ENCODE data around the gene BLVRA.
A peak's percentile ranks its signal among the peaks of the same experiment; 100 is the strongest.
"Not testable (repeated sequence)": the region's sequence is repeated elsewhere in the genome, so short reads cannot be mapped to it uniquely, and the experiment has no call there.

Gene BLVRA

GRCh38 chr7:43792471-43793150 is 34.1 kb downstream of the BLVRA start:
- no peak for DNase-seq
- no peaks in the 10 kb centered on the region for H3K27me3 ChIP-seq (replicated peaks; ENCODE audit: control insufficient read depth, insufficient read depth, low read length, poor library complexity, severe bottlenecking)
- no peak overlapping the region for H3K27ac ChIP-seq (ENCODE audit: insufficient read depth, low read length, poor library complexity, severe bottlenecking)
- no peaks in the 10 kb centered on the region for H3K4me1 ChIP-seq (ENCODE audit: control insufficient read depth, insufficient read depth, low read length, poor library complexity, severe bottlenecking)
- H3K4me3 ChIP-seq (ENCODE audit: insufficient read depth, low read depth, low read length, poor library complexity, severe bottlenecking): no peak overlapping the region
- H3K36me3 ChIP-seq (ENCODE audit: control insufficient read depth, insufficient read depth, low read length): peaks cover 21% of the 10 kb centered on the region
- no peaks in the 10 kb centered on the region for H3K9me3 ChIP-seq (ENCODE audit: control insufficient read depth, low read length)

- Histone ChIP-seq H3K4me3 (ENCODE audit: insufficient read depth, low read depth, low read length, poor library complexity, severe bottlenecking) (no peak overlapping the region), H3K36me3 (ENCODE audit: control insufficient read depth, insufficient read depth, low read length) (peaks cover 12% of the 10 kb centered on the region)
These were observed 41.1 kb downstream of the BLVRA start for GRCh38 chr7:43799605-43800004.

GRCh38 chr7:43803865-43804264 is 45.4 kb downstream of the BLVRA start:
- Histone ChIP-seq H3K4me1 (ENCODE audit: control insufficient read depth, insufficient read depth, low read length, poor library complexity, severe bottlenecking) (no peaks in the 10 kb centered on the region), H3K9me3 (ENCODE audit: control insufficient read depth, low read length) (no peaks in the 10 kb centered on the region), H3K36me3 (ENCODE audit: control insufficient read depth, insufficient read depth, low read length) (peaks cover 19% of the 10 kb centered on the region), H3K27ac (ENCODE audit: insufficient read depth, low read length, poor library complexity, severe bottlenecking) (no peak overlapping the region), H3K4me3 (ENCODE audit: insufficient read depth, low read depth, low read length, poor library complexity, severe bottlenecking) (no peak overlapping the region), H3K27me3 (replicated peaks; ENCODE audit: control insufficient read depth, insufficient read depth, low read length, poor library complexity, severe bottlenecking) (no peaks in the 10 kb centered on the region)
- DNase-seq: no peak

More at GRCh38 chr7:43799605-43800004, 41.1 kb downstream of the BLVRA start:
- H3K9me3 ChIP-seq (ENCODE audit: control insufficient read depth, low read length): no peaks in the 10 kb centered on the region
- no peaks in the 10 kb centered on the region for H3K27me3 ChIP-seq (replicated peaks; ENCODE audit: control insufficient read depth, insufficient read depth, low read length, poor library complexity, severe bottlenecking)
- H3K27ac ChIP-seq (ENCODE audit: insufficient read depth, low read length, poor library complexity, severe bottlenecking): no peak overlapping the region
- no peak for DNase-seq
- H3K4me1 ChIP-seq (ENCODE audit: control insufficient read depth, insufficient read depth, low read length, poor library complexity, severe bottlenecking): no peaks in the 10 kb centered on the region

GRCh38 chr7:43808410-43808809 is 49.9 kb downstream of the BLVRA start:
- Histone ChIP-seq H3K36me3 (ENCODE audit: control insufficient read depth, insufficient read depth, low read length) (peaks cover 7% of the 10 kb centered on the region), H3K27me3 (replicated peaks; ENCODE audit: control insufficient read depth, insufficient read depth, low read length, poor library complexity, severe bottlenecking) (no peaks in the 10 kb centered on the region), H3K4me3 (ENCODE audit: insufficient read depth, low read depth, low read length, poor library complexity, severe bottlenecking) (no peak overlapping the region), H3K9me3 (ENCODE audit: control insufficient read depth, low read length) (no peaks in the 10 kb centered on the region), H3K4me1 (ENCODE audit: control insufficient read depth, insufficient read depth, low read length, poor library complexity, severe bottlenecking) (no peaks in the 10 kb centered on the region), H3K27ac (ENCODE audit: insufficient read depth, low read length, poor library complexity, severe bottlenecking) (no peak overlapping the region)
- DNase-seq: no peak

GRCh38 chr7:43810195-43810941 is 51.9 kb downstream of the BLVRA start:
- H3K4me1 ChIP-seq (ENCODE audit: control insufficient read depth, insufficient read depth, low read length, poor library complexity, severe bottlenecking); H3K27me3 ChIP-seq (replicated peaks; ENCODE audit: control insufficient read depth, insufficient read depth, low read length, poor library complexity, severe bottlenecking); H3K9me3 ChIP-seq (ENCODE audit: control insufficient read depth, low read length); H3K4me3 ChIP-seq (ENCODE audit: insufficient read depth, low read depth, low read length, poor library complexity, severe bottlenecking); H3K27ac ChIP-seq (ENCODE audit: insufficient read depth, low read length, poor library complexity, severe bottlenecking); H3K36me3 ChIP-seq (ENCODE audit: control insufficient read depth, insufficient read depth, low read length): not testable (repeated sequence)
- peak in 1 of 3 donors; percentile 6 for DNase-seq

- Histone ChIP-seq H3K4me1 (ENCODE audit: control insufficient read depth, insufficient read depth, low read length, poor library complexity, severe bottlenecking) (no peaks in the 10 kb centered on the region), H3K36me3 (ENCODE audit: control insufficient read depth, insufficient read depth, low read length) (no peaks in the 10 kb centered on the region)
- no peak for DNase-seq
These were observed 56.9 kb downstream of the BLVRA start for GRCh38 chr7:43815373-43815772.

GRCh38 chr7:43816046-43816797 is 57.7 kb downstream of the BLVRA start:
- H3K27me3 ChIP-seq (replicated peaks; ENCODE audit: control insufficient read depth, insufficient read depth, low read length, poor library complexity, severe bottlenecking); H3K4me3 ChIP-seq (ENCODE audit: insufficient read depth, low read depth, low read length, poor library complexity, severe bottlenecking); DNase-seq; H3K4me1 ChIP-seq (ENCODE audit: control insufficient read depth, insufficient read depth, low read length, poor library complexity, severe bottlenecking); H3K27ac ChIP-seq (ENCODE audit: insufficient read depth, low read length, poor library complexity, severe bottlenecking); H3K36me3 ChIP-seq (ENCODE audit: control insufficient read depth, insufficient read depth, low read length); H3K9me3 ChIP-seq (ENCODE audit: control insufficient read depth, low read length): not testable (repeated sequence)

More at GRCh38 chr7:43815373-43815772, 56.9 kb downstream of the BLVRA start:
- Histone ChIP-seq H3K4me3 (ENCODE audit: insufficient read depth, low read depth, low read length, poor library complexity, severe bottlenecking) (no peak overlapping the region), H3K27ac (ENCODE audit: insufficient read depth, low read length, poor library complexity, severe bottlenecking) (no peak overlapping the region), H3K27me3 (replicated peaks; ENCODE audit: control insufficient read depth, insufficient read depth, low read length, poor library complexity, severe bottlenecking) (no peaks in the 10 kb centered on the region), H3K9me3 (ENCODE audit: control insufficient read depth, low read length) (no peaks in the 10 kb centered on the region)

- not testable (repeated sequence) for H3K4me3 ChIP-seq (ENCODE audit: insufficient read depth, low read depth, low read length, poor library complexity, severe bottlenecking)
These were observed 64.9 kb downstream of the BLVRA start for GRCh38 chr7:43823425-43823824.

GRCh38 chr7:43823941-43824340 is 65.5 kb downstream of the BLVRA start:
- no peaks in the 10 kb centered on the region for H3K4me1 ChIP-seq (ENCODE audit: control insufficient read depth, insufficient read depth, low read length, poor library complexity, severe bottlenecking)
- H3K4me3 ChIP-seq (ENCODE audit: insufficient read depth, low read depth, low read length, poor library complexity, severe bottlenecking): no peak overlapping the region
- DNase-seq: no peak
- H3K27me3 ChIP-seq (replicated peaks; ENCODE audit: control insufficient read depth, insufficient read depth, low read length, poor library complexity, severe bottlenecking): no peaks in the 10 kb centered on the region
- no peaks in the 10 kb centered on the region for H3K36me3 ChIP-seq (ENCODE audit: control insufficient read depth, insufficient read depth, low read length)
- no peaks in the 10 kb centered on the region for H3K9me3 ChIP-seq (ENCODE audit: control insufficient read depth, low read length)
- H3K27ac ChIP-seq (ENCODE audit: insufficient read depth, low read length, poor library complexity, severe bottlenecking): no peak overlapping the region

More at GRCh38 chr7:43823425-43823824, 64.9 kb downstream of the BLVRA start:
- not testable (repeated sequence) for DNase-seq; H3K36me3 ChIP-seq (ENCODE audit: control insufficient read depth, insufficient read depth, low read length); H3K27me3 ChIP-seq (replicated peaks; ENCODE audit: control insufficient read depth, insufficient read depth, low read length, poor library complexity, severe bottlenecking); H3K4me1 ChIP-seq (ENCODE audit: control insufficient read depth, insufficient read depth, low read length, poor library complexity, severe bottlenecking); H3K27ac ChIP-seq (ENCODE audit: insufficient read depth, low read length, poor library complexity, severe bottlenecking); H3K9me3 ChIP-seq (ENCODE audit: control insufficient read depth, low read length)

GRCh38 chr7:43824513-43824912 is 66.0 kb downstream of the BLVRA start:
- not testable (repeated sequence) for H3K4me1 ChIP-seq (ENCODE audit: control insufficient read depth, insufficient read depth, low read length, poor library complexity, severe bottlenecking); DNase-seq; H3K9me3 ChIP-seq (ENCODE audit: control insufficient read depth, low read length); H3K36me3 ChIP-seq (ENCODE audit: control insufficient read depth, insufficient read depth, low read length); H3K27ac ChIP-seq (ENCODE audit: insufficient read depth, low read length, poor library complexity, severe bottlenecking); H3K4me3 ChIP-seq (ENCODE audit: insufficient read depth, low read depth, low read length, poor library complexity, severe bottlenecking); H3K27me3 ChIP-seq (replicated peaks; ENCODE audit: control insufficient read depth, insufficient read depth, low read length, poor library complexity, severe bottlenecking)

All from effector memory CD4-positive, alpha-beta T cell (primary cell).